Upper lobe of left lung (tissue), 6 donors: ENCODE results near the gene MN1. TPM values are rescaled to one million over a fixed set of nuclear protein-coding genes. Genes with fewer than 3 reads are reported as not detected.

Source experiments
- ATAC-seq, 2 donors: fragments of 200-7000 bp; cut with Tn5 transposase; one replicate each; pipeline ENCODE4 v1.9.1; 2022; ENCODE audit warnings: mild to moderate bottlenecking in 2 of 2, moderate library complexity in 2 of 2; ENCODE audit not compliant: low FRiP score in 2 of 2
- DNase-seq, 2 donors: peaks; one replicate each; pipeline ENCODE4 v3.0.0-alpha.2; 2019 to 2020
- H3K27ac ChIP-seq, 4 donors: fragments of 200-600 bp; sonication (generic); one replicate each; pipeline ENCODE4 v1.5.1; 2016 to 2019
- H3K27me3 ChIP-seq, 4 donors: fragments of 200-600 bp; sonication (generic); one replicate each; pipeline ENCODE4 v1.5.1; 2017 to 2019
- H3K36me3 ChIP-seq, 4 donors: fragments of 200-600 bp; sonication (generic); one replicate each; pipeline ENCODE4 v1.5.1; 2016 to 2019
- H3K4me1 ChIP-seq, 4 donors: fragments of 200-600 bp; sonication (generic); one replicate each; pipeline ENCODE4 v1.5.1; 2018 to 2019
- H3K4me3 ChIP-seq, 4 donors: fragments of 200-600 bp; sonication (generic); one replicate each; pipeline ENCODE4 v1.5.1; 2017 to 2019; ENCODE audit warnings: mild to moderate bottlenecking in 2 of 4, moderate library complexity in 1 of 4
- H3K9me3 ChIP-seq, 4 donors: fragments of 200-600 bp; sonication (generic); one replicate each; pipeline ENCODE4 v1.5.1; 2018 to 2019
- EP300 ChIP-seq, 4 donors: sonication (generic); formaldehyde crosslinking; IDR thresholded peaks; one replicate each; pipeline ENCODE4 v1.5.1; 2017; ENCODE audit warnings: antibody characterized with exemption in 4 of 4, control low read depth in 2 of 4
- POLR2A ChIP-seq, 4 donors: fragments of 450-650 bp; IDR thresholded peaks; one replicate each; pipeline ENCODE4 v1.5.1; 2016 to 2017; ENCODE audit warnings: antibody characterized with exemption in 4 of 4, mild to moderate bottlenecking in 2 of 4
- POLR2AphosphoS5 ChIP-seq, 2 donors: sonication (generic); formaldehyde crosslinking; IDR thresholded peaks; one replicate each; pipeline ENCODE4 v1.5.1; 2017; ENCODE audit warnings: antibody characterized with exemption in 2 of 2
- WGBS, 2 donors: methylation state at CpG; one replicate each; pipeline ENCODE4 v1.1.5; 2017 to 2018; 5-methylcytosine and 5-hydroxymethylcytosine counted together
- total RNA-seq, 6 donors: library from RNA; depleted of rRNA in 4 of 6; stranded (reverse); fragments of >200 nt in 4 of 6; gene quantifications; one replicate each; pipeline versions ENCODE4 v1.1.0 to v1.2.1, GENCODE V29; 2016 to 2021
- TF ChIP-seq, protein P1 (sequence below), 6 experiments: fragments of 450-650 bp in 4 of 6; fragments of 200-600 bp in 2 of 6; sonication (generic) in 2 of 6; IDR thresholded peaks; one replicate each; pipeline ENCODE4 v1.5.1; 2016 to 2019; ENCODE audit warnings: antibody characterized with exemption in 6 of 6
- donor health status: DM: no; HTN: no; CAD: no; lungs with moderate emphysema.
- donor health status: DM: no; HTN: yes; CAD: no; lungs with severe emphysema.

Gene MN1
- total RNA-seq, 6 donors from 2014 or later: 1.0 to 17.8 (median 3.5) TPM

DNA sequence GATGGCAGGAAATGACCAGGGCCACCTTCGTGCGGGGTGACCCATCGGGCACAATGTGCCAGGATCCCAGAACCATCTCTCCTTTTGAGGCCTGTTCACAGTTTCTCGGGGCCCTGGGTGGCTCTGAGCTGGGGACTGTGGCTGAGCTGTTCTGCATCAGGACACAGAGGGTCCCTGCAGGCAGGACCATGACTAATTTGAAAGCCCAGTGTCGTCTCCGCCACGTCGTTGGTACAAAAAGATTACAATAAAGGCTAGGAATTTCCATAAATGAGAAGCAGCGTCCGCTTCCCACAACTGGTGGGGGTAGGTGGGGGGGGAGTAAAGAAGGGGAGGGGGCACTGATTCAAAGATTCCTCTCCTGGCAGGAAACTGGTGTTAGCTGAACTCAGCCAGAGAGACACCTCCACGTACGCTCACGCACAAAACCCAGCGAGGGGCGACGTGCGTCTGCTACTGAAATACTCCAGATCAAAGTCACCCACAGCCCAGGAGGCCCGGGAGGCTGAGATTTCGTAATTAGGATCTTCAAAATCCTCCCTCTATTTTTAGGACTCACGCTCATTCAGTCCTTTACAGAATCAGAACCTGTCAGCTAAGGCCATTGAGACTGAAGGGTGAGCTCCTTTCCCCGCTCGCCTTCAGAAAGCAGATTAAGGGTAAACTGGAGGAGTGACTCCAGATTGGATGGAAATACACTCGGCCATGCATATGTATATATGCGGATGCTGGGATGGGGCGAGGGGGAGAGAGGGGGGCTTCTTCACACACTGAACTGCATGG is 11.0 kb downstream of the MN1 start:
- H3K4me3 ChIP-seq: no peak overlapping the region
- DNase-seq (no peak), ATAC-seq (no peak)
- peaks cover 0 to 3% (median 1%) of the 10 kb centered on the region in 4 donors for H3K4me1 ChIP-seq
- no peaks in the 10 kb centered on the region for H3K36me3 ChIP-seq
- H3K27me3 ChIP-seq: no peaks in the 10 kb centered on the region
- no peak overlapping the region for H3K27ac ChIP-seq
- 80 to 83% methylated on average over 25 of the region's 25 CpGs for WGBS, 2 donors
- no peaks in the 10 kb centered on the region for H3K9me3 ChIP-seq
- TF ChIP-seq, protein P1, sequence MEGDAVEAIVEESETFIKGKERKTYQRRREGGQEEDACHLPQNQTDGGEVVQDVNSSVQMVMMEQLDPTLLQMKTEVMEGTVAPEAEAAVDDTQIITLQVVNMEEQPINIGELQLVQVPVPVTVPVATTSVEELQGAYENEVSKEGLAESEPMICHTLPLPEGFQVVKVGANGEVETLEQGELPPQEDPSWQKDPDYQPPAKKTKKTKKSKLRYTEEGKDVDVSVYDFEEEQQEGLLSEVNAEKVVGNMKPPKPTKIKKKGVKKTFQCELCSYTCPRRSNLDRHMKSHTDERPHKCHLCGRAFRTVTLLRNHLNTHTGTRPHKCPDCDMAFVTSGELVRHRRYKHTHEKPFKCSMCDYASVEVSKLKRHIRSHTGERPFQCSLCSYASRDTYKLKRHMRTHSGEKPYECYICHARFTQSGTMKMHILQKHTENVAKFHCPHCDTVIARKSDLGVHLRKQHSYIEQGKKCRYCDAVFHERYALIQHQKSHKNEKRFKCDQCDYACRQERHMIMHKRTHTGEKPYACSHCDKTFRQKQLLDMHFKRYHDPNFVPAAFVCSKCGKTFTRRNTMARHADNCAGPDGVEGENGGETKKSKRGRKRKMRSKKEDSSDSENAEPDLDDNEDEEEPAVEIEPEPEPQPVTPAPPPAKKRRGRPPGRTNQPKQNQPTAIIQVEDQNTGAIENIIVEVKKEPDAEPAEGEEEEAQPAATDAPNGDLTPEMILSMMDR (IDR thresholded peaks at IDR 0.05): no peak
- TF ChIP-seq POLR2A (IDR thresholded peaks at IDR 0.05) (no peak), EP300 (IDR thresholded peaks at IDR 0.05) (no peak), POLR2AphosphoS5 (IDR thresholded peaks at IDR 0.05) (no peak)

DNA sequence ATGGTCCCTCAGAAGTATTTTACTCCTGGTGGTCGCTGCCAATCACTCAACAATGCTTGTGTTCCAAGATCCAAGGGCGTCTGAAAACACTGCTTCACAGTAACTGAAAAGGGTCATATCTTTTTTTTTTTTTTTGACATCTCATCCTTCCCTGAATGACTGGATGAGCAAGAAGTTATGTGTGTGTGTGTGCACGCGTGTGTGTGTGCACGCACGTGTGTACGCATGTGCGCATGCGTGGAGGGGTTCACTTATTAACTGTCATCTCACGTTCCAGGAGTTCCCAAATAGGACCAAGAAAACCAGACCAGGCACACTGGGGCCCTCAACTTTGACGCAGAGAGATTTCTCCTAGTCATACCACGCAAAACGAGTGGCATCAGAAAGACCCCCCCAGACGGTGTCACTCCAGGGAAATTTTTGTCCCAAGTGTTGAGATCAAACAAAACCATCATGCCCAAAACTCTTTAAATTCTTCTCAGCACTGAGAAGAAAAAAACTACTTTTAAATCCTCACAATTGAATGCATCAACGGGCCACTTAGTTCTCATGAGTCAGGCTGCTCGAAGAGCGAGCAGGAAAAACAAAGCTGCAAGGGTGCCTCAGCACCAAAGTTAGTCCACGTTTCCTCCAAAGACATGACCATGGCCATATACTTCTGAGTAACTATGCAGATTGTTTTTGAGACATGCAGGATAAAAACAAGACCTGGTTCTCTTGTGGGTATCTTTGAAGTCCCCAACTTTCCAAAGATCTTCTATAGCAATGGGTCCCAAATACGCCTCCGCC is 12.9 kb downstream of the MN1 start:
- Histone ChIP-seq H3K4me3 (no peak overlapping the region), H3K9me3 (no peaks in the 10 kb centered on the region), H3K36me3 (no peaks in the 10 kb centered on the region), H3K27me3 (no peaks in the 10 kb centered on the region), H3K27ac (no peak overlapping the region), H3K4me1 (peaks cover 0 to 7% (median 1%) of the 10 kb centered on the region in 4 donors)
- no peak for TF ChIP-seq POLR2AphosphoS5 (IDR thresholded peaks at IDR 0.05)
- TF ChIP-seq, protein P1 (IDR thresholded peaks at IDR 0.05): no peak
- TF ChIP-seq EP300 (IDR thresholded peaks at IDR 0.05): no peak
- TF ChIP-seq POLR2A (IDR thresholded peaks at IDR 0.05): no peak
- DNase-seq (peak in 1 of 2 donors; percentile 18), ATAC-seq (no peak)
- 89 to 90% methylated on average over 20 of the region's 20 CpGs for WGBS, 2 donors

DNA sequence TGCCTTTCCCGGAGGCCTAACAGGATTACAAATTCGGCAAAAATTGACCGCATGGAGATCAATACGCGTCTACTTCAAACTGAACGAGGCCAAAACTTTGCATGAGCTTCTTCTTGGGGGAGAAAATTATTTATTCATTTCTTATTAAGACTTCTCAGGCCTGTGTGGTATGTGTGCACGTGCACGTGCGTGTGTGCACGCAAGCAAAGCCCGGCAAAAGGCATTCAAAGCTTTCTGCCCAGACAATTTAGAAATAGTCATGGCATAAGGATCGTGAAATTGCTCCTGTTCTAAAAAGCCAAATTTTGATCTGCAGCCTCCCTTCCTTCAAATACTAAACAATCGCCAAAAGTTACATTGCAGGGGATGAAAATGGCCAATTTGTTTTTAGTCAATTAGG is 14.6 kb downstream of the MN1 start:
- WGBS, 2 donors: 90 to 93% methylated on average over 13 of the region's 13 CpGs
- H3K27ac ChIP-seq: no peak overlapping the region
- no peak overlapping the region for H3K4me3 ChIP-seq
- no peaks in the 10 kb centered on the region for H3K27me3 ChIP-seq
- no peaks in the 10 kb centered on the region for H3K36me3 ChIP-seq
- no peak for DNase-seq
- no peak for ATAC-seq
- no peaks in the 10 kb centered on the region for H3K9me3 ChIP-seq
- TF ChIP-seq, protein P1 (IDR thresholded peaks at IDR 0.05): no peak
- TF ChIP-seq POLR2AphosphoS5 (IDR thresholded peaks at IDR 0.05) (no peak), EP300 (IDR thresholded peaks at IDR 0.05) (no peak), POLR2A (IDR thresholded peaks at IDR 0.05) (no peak)
- peaks cover 0 to 7% (median 0%) of the 10 kb centered on the region in 4 donors for H3K4me1 ChIP-seq

DNA sequence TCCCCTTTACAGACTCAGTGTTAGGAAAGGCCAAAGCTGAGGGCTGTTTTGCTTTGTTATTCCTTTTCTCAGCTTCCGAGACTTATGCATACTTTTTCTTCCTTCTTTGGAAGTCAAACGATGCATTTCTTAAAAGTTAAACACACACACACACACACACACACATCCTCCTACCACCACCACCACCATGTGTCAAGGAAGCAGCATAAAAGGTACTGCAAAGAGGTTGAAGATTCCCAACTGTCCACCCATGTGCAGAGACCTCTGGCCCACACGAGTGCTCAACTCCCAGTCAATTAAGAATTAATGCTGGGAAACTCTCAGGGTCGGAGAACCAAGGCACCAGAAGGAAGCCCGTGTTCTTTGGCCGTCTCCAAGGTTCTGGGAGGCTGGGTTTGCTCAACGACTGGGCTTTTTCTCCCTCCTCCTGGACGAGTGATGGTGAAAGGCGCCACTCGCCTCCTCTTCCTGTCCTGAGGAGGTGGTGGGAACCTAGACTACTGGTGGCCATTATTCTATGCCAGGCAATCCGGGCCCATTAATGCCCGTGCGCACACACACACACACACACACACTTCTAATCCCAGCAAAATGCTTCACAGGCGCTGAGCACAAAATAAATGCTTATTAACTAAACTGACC is 15.1 kb downstream of the MN1 start:
- WGBS, 2 donors: 74 to 82% methylated on average over 14 of the region's 14 CpGs
- Histone ChIP-seq H3K27me3 (no peaks in the 10 kb centered on the region), H3K4me3 (no peak overlapping the region), H3K36me3 (no peaks in the 10 kb centered on the region), H3K27ac (peak overlapping the region in 1 of 4 donors; percentile 57), H3K4me1 (peaks cover 0 to 7% (median 0%) of the 10 kb centered on the region in 4 donors), H3K9me3 (no peaks in the 10 kb centered on the region)
- DNase-seq (no peak), ATAC-seq (no peak)
- TF ChIP-seq, protein P1 (IDR thresholded peaks at IDR 0.05): no peak
- TF ChIP-seq POLR2AphosphoS5 (IDR thresholded peaks at IDR 0.05): no peak
- no peak for TF ChIP-seq EP300 (IDR thresholded peaks at IDR 0.05)
- TF ChIP-seq POLR2A (IDR thresholded peaks at IDR 0.05): no peak
